Ascending aorta (tissue), 2 donors: ENCODE measurements around the gene GRK5. TPM values are rescaled to one million over a fixed set of nuclear protein-coding genes. Genes with fewer than 3 reads are reported as not detected.

Experiments used
- DNase-seq, 2 donors: peaks; one replicate each; pipeline ENCODE4 v3.0.0-alpha.2; 2019; ENCODE audit warnings: low spot score in 2 of 2
- H3K27ac ChIP-seq, 2 donors: fragments of 200-600 bp; sonication (generic); one replicate each; pipeline ENCODE4 v1.5.1; 2016 to 2017; ENCODE audit warnings: mild to moderate bottlenecking in 1 of 2
- H3K27me3 ChIP-seq: fragments of 200-600 bp; sonication (generic); one replicate; pipeline ENCODE4 v1.5.1; 2017
- H3K36me3 ChIP-seq, 2 donors: fragments of 200-600 bp; sonication (generic); one replicate each; pipeline ENCODE4 v1.5.1; 2016
- H3K4me1 ChIP-seq, 2 donors: fragments of 200-600 bp; sonication (generic); one replicate each; pipeline ENCODE4 v1.5.1; 2016 to 2017; ENCODE audit warnings: mild to moderate bottlenecking in 1 of 2
- H3K4me3 ChIP-seq, 2 donors: fragments of 200-600 bp; sonication (generic); one replicate each; pipeline ENCODE4 v1.5.1; 2016 to 2017; ENCODE audit warnings: mild to moderate bottlenecking in 1 of 2
- H3K9me3 ChIP-seq, 2 donors: fragments of 200-600 bp; sonication (generic); one replicate each; pipeline ENCODE4 v1.5.1; 2016
- CTCF ChIP-seq, 3 experiments: fragments of 200-600 bp in 2 of 3; fragments of 450-650 bp in 1 of 3; sonication (generic) in 2 of 3; IDR thresholded peaks; one replicate each; pipeline ENCODE4 v1.5.1; 2016 to 2019; ENCODE audit warnings: antibody characterized with exemption in 3 of 3, mild to moderate bottlenecking in 1 of 3, moderate library complexity in 1 of 3
- intact Hi-C: fragments of 100-400 bp; cut with DNase I; formaldehyde crosslinking; loops from one replicate; pipeline ENCODE4 v1.15.1; 2023
- total RNA-seq: library from RNA; depleted of rRNA; stranded (reverse); fragments of >200 nt; gene quantifications from one replicate; pipeline ENCODE4 v1.1.0, GENCODE V29; 2016

Gene GRK5
- total RNA-seq, result 75.5 TPM

DNA sequence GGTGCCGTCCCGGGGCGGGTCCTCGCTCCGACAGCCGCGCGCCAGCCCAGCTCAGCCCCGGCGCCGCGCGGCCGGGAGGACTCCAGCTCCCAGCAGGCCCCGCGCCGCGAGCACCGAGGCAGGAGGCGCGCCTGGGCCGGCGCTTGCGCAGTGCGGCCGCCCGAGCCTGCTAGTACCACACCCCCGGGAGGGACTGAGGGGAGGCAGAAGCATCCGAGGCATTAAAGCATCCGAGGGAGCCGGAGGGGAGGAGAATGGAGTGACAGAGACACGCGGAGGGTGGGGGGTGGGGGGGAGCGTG, at the start of gene GRK5:
Gene GRK5, plus strand, starts transcription at position 206 of the 301 bp plus-strand sequence. CDS start 347 bp downstream, outside the sequence.
- intact Hi-C loops, result loop anchor here (2.0 to 10.0 kb wide), 6 partner anchors 63 to 447 kb away; partner anchors contain the start of genes BAG3 and TIAL1
- H3K4me1 ChIP-seq, result peaks cover 2 to 28% of the 10 kb centered on the region in 2 donors

DNA sequence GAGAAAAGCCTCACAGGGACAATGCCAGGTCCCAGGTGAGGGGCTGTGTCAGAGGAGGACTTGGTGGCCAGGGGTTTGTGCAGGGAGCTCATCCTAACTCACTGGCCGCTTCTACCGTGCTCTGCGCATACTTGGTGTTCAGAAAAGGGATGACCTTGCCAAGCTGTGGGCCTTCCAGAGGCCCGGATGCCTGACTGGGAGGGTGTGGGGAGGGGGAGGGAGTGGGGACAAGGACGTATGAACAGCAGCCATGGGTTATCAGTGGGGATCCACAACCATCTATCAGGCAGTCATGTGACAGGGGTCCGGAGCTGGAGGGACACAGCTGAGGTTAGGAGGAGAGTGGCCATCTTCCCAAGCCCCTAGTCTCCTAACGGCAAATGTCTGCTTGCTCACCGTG, 48.0 kb upstream of the GRK5 start:
- DNase-seq, result no peak
- peaks cover 18 to 51% of the 10 kb centered on the region in 2 donors for H3K36me3 ChIP-seq

More for the DNA sequence above, at the start of gene GRK5:
- TF ChIP-seq CTCF (IDR thresholded peaks at IDR 0.05), result no peak
- Histone ChIP-seq H3K27me3 (no peaks in the 10 kb centered on the region), H3K9me3 (no peaks in the 10 kb centered on the region), H3K27ac (peak within 1 kb of the TSS; percentile 95 to 97), H3K4me3 (peak within 1 kb of the TSS; percentile 91 to 99), H3K36me3 (no peaks in the 10 kb centered on the region)
- DNase-seq, result peak; percentile 91 to 98

DNA sequence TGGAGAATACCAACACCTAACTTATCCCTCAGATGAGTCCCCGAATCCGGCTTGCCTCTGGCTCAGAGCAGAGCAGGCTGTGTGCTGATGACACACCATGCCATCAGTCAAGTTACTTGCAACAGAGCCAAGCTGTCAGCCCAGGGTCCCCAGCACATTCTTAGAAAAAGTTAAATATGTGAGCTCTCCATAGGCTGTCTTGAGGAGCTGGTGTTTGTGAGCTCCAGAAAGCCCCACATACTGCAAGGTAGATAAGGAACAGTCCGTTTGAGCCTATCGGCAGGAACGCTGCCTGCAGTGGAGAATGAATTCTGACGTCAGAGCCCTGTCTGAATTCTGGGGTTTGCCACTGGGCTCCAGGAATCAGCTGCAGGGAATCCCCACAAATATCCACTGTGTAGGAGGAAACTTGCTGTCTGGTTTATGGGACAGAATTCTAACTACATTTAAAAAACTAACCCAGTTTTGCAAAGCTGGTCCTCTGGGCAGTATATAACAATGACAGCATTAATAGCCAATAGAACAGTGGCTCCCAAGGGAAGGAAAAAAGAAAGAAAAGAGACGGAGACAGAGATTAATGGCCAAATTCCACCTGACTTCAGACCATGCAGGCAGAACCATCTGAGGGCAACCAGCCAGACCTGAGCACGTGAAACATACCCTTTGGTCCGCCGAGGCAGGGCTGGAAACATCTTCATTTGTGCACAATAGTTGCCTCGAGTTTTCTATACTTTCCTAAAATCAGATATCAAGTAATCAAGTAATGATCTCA, 45.5 kb upstream of the GRK5 start:
- H3K36me3 ChIP-seq, result peaks cover under 1 to 26% of the 10 kb centered on the region in 2 donors
- intact Hi-C loops, result no loop called here

More for the DNA sequence above, 48.0 kb upstream of the GRK5 start:
- H3K27me3 ChIP-seq, result no peaks in the 10 kb centered on the region
- no peaks in the 10 kb centered on the region for H3K9me3 ChIP-seq
- no peak overlapping the region for H3K27ac ChIP-seq
- TF ChIP-seq CTCF (IDR thresholded peaks at IDR 0.05), result no peak
- no peak overlapping the region for H3K4me3 ChIP-seq
- intact Hi-C loops, result no loop called here
- no peaks in the 10 kb centered on the region for H3K4me1 ChIP-seq

DNA sequence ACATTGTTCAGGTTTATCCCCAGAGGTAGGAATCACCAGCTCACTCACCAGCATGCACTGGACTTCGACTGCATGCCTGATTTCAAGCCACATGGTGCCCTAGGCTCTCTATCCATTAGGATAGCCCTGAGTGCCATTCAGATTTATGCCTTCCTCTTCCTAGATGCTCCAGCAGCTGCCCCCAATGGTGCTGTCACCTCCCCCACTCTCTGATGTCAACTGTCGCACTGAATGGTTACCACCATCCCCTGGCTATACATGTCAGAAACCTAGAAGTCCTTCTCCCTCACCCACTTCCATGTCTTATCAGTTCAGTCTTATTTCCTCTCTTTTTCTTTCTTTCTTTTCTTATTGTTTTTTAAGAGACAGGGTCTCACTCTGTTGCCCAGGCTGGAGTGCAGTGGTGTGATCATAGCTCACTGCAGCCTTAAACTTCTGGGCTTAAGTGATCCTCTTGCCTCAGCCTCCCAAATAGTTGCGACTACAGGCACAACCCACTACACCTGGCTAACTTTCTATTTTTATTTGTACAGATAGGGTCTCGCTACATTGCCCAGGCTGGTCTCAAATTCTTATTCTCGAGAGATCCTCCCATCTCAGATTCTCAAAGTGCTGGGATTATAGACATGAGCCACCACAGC, 44.8 kb upstream of the GRK5 start:
- TF ChIP-seq CTCF (IDR thresholded peaks at IDR 0.05), result no peak
- intact Hi-C loops, result no loop called here
- H3K9me3 ChIP-seq, result no peaks in the 10 kb centered on the region
- H3K27ac ChIP-seq, result no peak overlapping the region
- no peaks in the 10 kb centered on the region for H3K27me3 ChIP-seq
- DNase-seq, result no peak
- no peak overlapping the region for H3K4me3 ChIP-seq
- H3K4me1 ChIP-seq, result peaks cover 6% of the 10 kb centered on the region in 2 donors
- peaks cover 0 to 27% of the 10 kb centered on the region in 2 donors for H3K36me3 ChIP-seq

More for the DNA sequence above, 45.5 kb upstream of the GRK5 start:
- Histone ChIP-seq H3K4me3 (no peak overlapping the region), H3K27ac (no peak overlapping the region), H3K27me3 (no peaks in the 10 kb centered on the region), H3K9me3 (no peaks in the 10 kb centered on the region), H3K4me1 (peaks cover 6% of the 10 kb centered on the region in 2 donors)
- no peak for TF ChIP-seq CTCF (IDR thresholded peaks at IDR 0.05)
- DNase-seq, result no peak

DNA sequence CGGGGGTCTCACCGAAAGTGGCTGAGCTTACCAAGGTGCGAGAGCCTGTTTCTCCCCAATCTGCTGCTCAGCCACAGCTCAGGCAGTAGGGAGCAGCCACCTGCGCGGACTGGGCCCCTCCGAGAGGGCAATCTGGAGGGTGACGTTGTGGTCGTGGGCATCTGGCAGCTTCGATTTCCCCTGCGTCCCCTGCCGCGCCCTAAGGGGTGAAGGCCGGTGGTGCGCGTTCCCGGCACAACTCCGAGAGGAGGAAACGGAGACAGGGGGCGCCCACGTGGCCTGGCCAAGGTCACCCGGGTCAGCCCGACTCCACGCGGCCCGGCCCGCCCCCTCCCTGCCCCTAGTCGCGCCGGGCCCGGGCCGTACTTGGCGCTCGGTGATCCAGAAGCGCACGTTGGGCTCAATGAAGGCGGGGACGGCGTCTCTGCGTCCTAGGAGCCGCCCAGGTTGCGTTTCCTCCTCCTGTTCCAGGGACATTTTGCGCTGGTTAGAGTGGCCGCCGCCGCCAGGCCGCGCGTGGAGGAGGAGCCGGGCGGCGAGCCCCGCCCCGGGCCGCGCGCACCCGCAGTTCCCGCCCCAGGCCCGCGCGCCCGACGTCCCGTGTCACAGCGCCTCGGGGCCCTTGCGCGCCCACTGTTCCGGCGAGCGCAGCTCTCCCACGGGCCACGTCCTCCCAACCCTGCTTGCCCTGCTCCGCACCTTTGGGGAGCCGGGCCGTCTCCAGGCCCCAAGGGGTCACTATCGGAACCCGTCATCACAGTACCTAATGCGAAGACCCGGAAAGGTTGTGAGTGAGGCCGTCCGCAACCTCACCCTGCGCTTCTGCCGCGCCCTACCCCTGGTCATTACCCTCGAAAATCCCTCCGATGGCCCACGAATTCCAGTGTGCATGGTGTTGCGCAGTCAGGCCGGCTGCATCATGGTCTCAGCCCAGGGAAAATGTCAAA, 41.9 kb upstream of the GRK5 start, which contains the start of gene SFXN4:
Gene SFXN4, minus strand, starts transcription at position 544 of the 947 bp plus-strand sequence. Its CDS starts 67 bp downstream, at position 477.
- Histone ChIP-seq H3K4me3 (peak within 1 kb of the TSS; percentile 72 to 89), H3K9me3 (no peaks in the 10 kb centered on the region), H3K4me1 (peaks cover 6% of the 10 kb centered on the region in 2 donors), H3K36me3 (peaks cover 21 to 32% of the 10 kb centered on the region in 2 donors), H3K27me3 (no peaks in the 10 kb centered on the region), H3K27ac (peak within 1 kb of the TSS; percentile 73 to 91)
- TF ChIP-seq CTCF (IDR thresholded peaks at IDR 0.05), result no peak
- intact Hi-C loops, result loop anchor here (2.0 kb wide), 1 partner anchor 63 kb away; no protein-coding TSS in a partner anchor
- DNase-seq, result peak; percentile 14 to 88
